ENCODE data around the gene GNB5. TPM values are rescaled to one million over a fixed set of nuclear protein-coding genes. Genes with fewer than 3 reads are reported as not detected.

Gene GNB5
- total and polyA plus RNA-seq, 2 of the 13 experiments (the other 11 are each of a cell fraction or from before 2014, with no cell fraction given): 13.7 to 14.4 TPM

DNA sequence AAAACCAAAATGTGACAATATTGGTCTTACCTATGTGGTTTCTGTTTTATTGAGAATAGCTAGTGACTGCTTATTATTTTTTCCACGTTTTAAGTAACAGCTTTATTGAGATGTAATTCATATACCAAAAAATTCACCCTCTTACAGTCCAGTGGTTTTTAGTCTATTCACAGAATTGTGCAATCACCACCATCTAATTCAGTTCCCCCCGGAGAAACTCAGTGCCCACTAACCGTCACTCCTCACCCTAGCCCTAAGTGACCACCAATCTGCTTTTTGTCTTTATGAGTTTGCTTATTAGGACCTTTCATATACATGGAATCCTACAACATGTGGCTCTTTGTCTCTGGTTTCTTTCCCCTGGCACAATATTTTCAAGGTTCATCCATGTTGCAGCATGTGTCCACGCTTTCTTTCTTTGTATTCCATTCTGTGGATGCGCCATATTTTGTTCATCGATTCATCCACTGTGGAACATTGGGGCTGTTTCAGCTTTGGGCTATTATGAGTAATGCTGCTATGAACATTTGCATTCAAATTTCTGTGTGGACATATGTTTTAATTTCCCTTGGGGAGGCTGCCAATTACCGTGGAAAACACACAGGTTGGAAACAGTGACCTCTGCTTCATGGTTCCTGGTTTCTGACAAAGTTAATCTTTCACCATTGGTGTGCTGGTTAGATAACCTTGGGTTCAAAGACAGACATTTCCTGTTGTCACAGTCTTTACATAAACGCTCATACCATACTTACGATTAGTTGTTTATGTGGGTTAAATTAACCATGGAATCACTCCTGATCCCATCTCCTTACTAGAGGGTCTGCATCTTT lies 75.4 kb downstream of the GNB5 start (continued):
- TF ChIP-seq HOXA9 (CRISPR knock-in tag; IDR thresholded peaks at IDR 0.05; ENCODE audit: borderline replicate concordance): no peak
- no peak for TF ChIP-seq ZNF335 (CRISPR knock-in tag; IDR thresholded peaks at IDR 0.05)
- no peak for TF ChIP-seq ZBTB40 (IDR thresholded peaks at IDR 0.05)
- TF ChIP-seq ZBTB40 (CRISPR knock-in tag; IDR thresholded peaks at IDR 0.05): no peak
- no peak for TF ChIP-seq DBP (CRISPR knock-in tag; IDR thresholded peaks at IDR 0.05; ENCODE audit: not compliant biosample characterization)
- no peak for TF ChIP-seq RNF2 (conservative IDR thresholded peaks at IDR 0.05; ENCODE audit: low read depth)
- TF ChIP-seq, protein P1, sequence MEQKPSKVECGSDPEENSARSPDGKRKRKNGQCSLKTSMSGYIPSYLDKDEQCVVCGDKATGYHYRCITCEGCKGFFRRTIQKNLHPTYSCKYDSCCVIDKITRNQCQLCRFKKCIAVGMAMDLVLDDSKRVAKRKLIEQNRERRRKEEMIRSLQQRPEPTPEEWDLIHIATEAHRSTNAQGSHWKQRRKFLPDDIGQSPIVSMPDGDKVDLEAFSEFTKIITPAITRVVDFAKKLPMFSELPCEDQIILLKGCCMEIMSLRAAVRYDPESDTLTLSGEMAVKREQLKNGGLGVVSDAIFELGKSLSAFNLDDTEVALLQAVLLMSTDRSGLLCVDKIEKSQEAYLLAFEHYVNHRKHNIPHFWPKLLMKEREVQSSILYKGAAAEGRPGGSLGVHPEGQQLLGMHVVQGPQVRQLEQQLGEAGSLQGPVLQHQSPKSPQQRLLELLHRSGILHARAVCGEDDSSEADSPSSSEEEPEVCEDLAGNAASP (CRISPR knock-in tag; IDR thresholded peaks at IDR 0.05; ENCODE audit: borderline replicate concordance): peak; percentile 83
- peak; percentile 86 for TF ChIP-seq NCOA2 (CRISPR knock-in tag; IDR thresholded peaks at IDR 0.05)
- no peak for TF ChIP-seq ZNF143 (CRISPR knock-in tag; IDR thresholded peaks at IDR 0.05)
- TF ChIP-seq SP140L (CRISPR knock-in tag; IDR thresholded peaks at IDR 0.05; ENCODE audit: borderline replicate concordance): 0 out of 2 replicates have a peak, but pooled peaks have one; percentile 49
- TF ChIP-seq CHCHD3 (CRISPR knock-in tag; IDR thresholded peaks at IDR 0.05): no peak
- no peak for TF ChIP-seq ZBTB14 (CRISPR knock-in tag; IDR thresholded peaks at IDR 0.05)
- TF ChIP-seq, protein P2, sequence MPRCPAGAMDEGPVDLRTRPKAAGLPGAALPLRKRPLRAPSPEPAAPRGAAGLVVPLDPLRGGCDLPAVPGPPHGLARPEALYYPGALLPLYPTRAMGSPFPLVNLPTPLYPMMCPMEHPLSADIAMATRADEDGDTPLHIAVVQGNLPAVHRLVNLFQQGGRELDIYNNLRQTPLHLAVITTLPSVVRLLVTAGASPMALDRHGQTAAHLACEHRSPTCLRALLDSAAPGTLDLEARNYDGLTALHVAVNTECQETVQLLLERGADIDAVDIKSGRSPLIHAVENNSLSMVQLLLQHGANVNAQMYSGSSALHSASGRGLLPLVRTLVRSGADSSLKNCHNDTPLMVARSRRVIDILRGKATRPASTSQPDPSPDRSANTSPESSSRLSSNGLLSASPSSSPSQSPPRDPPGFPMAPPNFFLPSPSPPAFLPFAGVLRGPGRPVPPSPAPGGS (CRISPR knock-in tag; IDR thresholded peaks at IDR 0.05): no peak
- no peak for TF ChIP-seq HIVEP1 (CRISPR knock-in tag; IDR thresholded peaks at IDR 0.05)
- TF ChIP-seq KDM1A (CRISPR knock-in tag; IDR thresholded peaks at IDR 0.05): peak; percentile 17; the same call in 1 of the 2 replicates

Data from HepG2 (cell line).